ENCODE measurements around the gene SLC6A12.
"Not testable (repeated sequence)": the region's sequence is repeated elsewhere in the genome, so short reads cannot be mapped to it uniquely, and the experiment has no call there.

- not testable (repeated sequence) for TF ChIP-seq CTCF (conservative IDR thresholded peaks at IDR 0.05; ENCODE audit: low read depth, low read length); EZH2 (IDR thresholded peaks at IDR 0.05; ENCODE audit: low read length, unreplicated experiment)
Measured at GRCh38 chr12:187986-188909, 25.7 kb downstream of the SLC6A12 start.
